Measurements from ENCODE around the gene C16orf74. TPM values are rescaled to one million over a fixed set of nuclear protein-coding genes. Genes with fewer than 3 reads are reported as not detected.

Gene C16orf74
- total RNA-seq, 1 donor from 2014 or later = 2.1 TPM

GRCh38 chr16:85712801-85713200, 38.1 kb downstream of the C16orf74 start:
- Mint-ChIP-seq H3K4me1 (ENCODE audit: unreplicated experiment) (peaks cover 9% of the 10 kb centered on the region), H3K27ac (ENCODE audit: unreplicated experiment) (no peak overlapping the region), H3K27me3 (ENCODE audit: unreplicated experiment) (peaks cover 7% of the 10 kb centered on the region), H3K9me3 (ENCODE audit: unreplicated experiment) (peaks cover 4% of the 10 kb centered on the region), H3K36me3 (ENCODE audit: unreplicated experiment) (peaks cover 2% of the 10 kb centered on the region), H3K4me3 (ENCODE audit: unreplicated experiment) (no peak overlapping the region)
- TF ChIP-seq, protein P1, sequence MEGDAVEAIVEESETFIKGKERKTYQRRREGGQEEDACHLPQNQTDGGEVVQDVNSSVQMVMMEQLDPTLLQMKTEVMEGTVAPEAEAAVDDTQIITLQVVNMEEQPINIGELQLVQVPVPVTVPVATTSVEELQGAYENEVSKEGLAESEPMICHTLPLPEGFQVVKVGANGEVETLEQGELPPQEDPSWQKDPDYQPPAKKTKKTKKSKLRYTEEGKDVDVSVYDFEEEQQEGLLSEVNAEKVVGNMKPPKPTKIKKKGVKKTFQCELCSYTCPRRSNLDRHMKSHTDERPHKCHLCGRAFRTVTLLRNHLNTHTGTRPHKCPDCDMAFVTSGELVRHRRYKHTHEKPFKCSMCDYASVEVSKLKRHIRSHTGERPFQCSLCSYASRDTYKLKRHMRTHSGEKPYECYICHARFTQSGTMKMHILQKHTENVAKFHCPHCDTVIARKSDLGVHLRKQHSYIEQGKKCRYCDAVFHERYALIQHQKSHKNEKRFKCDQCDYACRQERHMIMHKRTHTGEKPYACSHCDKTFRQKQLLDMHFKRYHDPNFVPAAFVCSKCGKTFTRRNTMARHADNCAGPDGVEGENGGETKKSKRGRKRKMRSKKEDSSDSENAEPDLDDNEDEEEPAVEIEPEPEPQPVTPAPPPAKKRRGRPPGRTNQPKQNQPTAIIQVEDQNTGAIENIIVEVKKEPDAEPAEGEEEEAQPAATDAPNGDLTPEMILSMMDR (IDR thresholded peaks at IDR 0.05) = no peak
- DNase-seq (ENCODE audit: extremely low spot score, unreplicated experiment) = no peak

DNA sequence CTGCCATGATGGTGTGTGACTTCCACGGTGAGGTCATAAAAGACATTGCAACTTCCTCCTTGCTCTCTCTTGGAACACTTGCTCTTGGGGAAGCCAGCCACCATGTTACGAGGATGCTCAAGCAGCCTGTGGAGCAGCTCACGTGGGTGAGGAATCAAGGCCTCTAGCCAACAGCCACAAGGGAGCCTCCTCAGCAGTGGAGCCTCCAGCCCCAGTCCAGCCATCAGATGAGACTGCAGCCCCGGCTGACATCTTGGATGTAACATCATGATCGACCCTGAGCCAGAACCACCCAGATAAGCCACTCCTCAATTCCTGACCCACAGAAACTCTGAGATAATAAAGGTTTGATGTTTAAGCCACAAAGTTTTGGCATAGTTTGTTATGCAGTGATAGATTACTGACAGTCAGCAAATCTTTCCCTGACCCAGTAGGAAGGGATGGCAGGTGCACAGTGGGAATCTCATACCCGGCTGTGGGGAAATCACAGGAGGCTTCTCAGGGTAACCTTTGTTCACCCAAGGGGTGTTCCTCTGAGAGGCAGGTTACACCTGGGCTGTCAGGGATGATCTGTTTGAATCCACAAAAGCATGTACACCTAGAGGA, 38.8 kb downstream of the C16orf74 start:
- DNase-seq (ENCODE audit: extremely low spot score, unreplicated experiment) = no peak
- TF ChIP-seq, protein P1 (IDR thresholded peaks at IDR 0.05) = no peak
- H3K4me1 Mint-ChIP-seq (ENCODE audit: unreplicated experiment) = peaks cover 8% of the 10 kb centered on the region

GRCh38 chr16:85710732-85711131, 40.2 kb downstream of the C16orf74 start:
- Mint-ChIP-seq H3K4me1 (ENCODE audit: unreplicated experiment) (peaks cover 5% of the 10 kb centered on the region), H3K9me3 (ENCODE audit: unreplicated experiment) (peaks cover 4% of the 10 kb centered on the region), H3K27ac (ENCODE audit: unreplicated experiment) (no peak overlapping the region), H3K36me3 (ENCODE audit: unreplicated experiment) (peaks cover 2% of the 10 kb centered on the region), H3K27me3 (ENCODE audit: unreplicated experiment) (peaks cover 4% of the 10 kb centered on the region), H3K4me3 (ENCODE audit: unreplicated experiment) (no peak overlapping the region)
- TF ChIP-seq, protein P1 (IDR thresholded peaks at IDR 0.05) = no peak
- no peak for DNase-seq (ENCODE audit: extremely low spot score, unreplicated experiment)

More for the DNA sequence above, 38.8 kb downstream of the C16orf74 start:
- no peak overlapping the region for H3K4me3 Mint-ChIP-seq (ENCODE audit: unreplicated experiment)
- H3K27me3 Mint-ChIP-seq (ENCODE audit: unreplicated experiment) = peaks cover 7% of the 10 kb centered on the region
- H3K36me3 Mint-ChIP-seq (ENCODE audit: unreplicated experiment) = peaks cover 2% of the 10 kb centered on the region
- H3K27ac Mint-ChIP-seq (ENCODE audit: unreplicated experiment) = no peak overlapping the region
- H3K9me3 Mint-ChIP-seq (ENCODE audit: unreplicated experiment) = peaks cover 4% of the 10 kb centered on the region

GRCh38 chr16:85709766-85710585, 40.9 kb downstream of the C16orf74 start:
- TF ChIP-seq, protein P1 (IDR thresholded peaks at IDR 0.05) = no peak
- Mint-ChIP-seq H3K9me3 (ENCODE audit: unreplicated experiment) (peaks cover 4% of the 10 kb centered on the region), H3K27me3 (ENCODE audit: unreplicated experiment) (no peaks in the 10 kb centered on the region), H3K27ac (ENCODE audit: unreplicated experiment) (no peak overlapping the region), H3K36me3 (ENCODE audit: unreplicated experiment) (peaks cover 2% of the 10 kb centered on the region), H3K4me1 (ENCODE audit: unreplicated experiment) (no peaks in the 10 kb centered on the region), H3K4me3 (ENCODE audit: unreplicated experiment) (no peak overlapping the region)
- no peak for DNase-seq (ENCODE audit: extremely low spot score, unreplicated experiment)

DNA sequence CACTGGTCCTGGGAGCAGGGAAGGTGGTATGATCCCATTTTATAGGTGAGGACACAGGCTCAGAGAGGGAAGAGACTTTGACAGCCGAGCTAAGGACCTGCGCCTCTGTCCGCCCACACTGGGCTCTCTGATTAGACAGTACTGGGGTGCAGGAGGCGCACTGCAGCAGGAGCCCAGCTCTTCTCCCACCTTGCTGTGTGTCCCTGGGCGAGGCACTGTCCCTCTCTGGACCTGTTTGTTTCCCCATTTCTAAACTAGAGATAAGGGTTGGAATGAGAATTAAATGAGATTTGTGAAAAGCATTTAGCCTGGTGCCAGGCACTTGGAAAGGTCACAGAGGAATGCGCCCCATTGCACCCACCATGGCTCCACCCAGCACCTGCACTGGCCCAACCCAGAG, 42.6 kb downstream of the C16orf74 start:
- Mint-ChIP-seq H3K4me1 (ENCODE audit: unreplicated experiment) (no peaks in the 10 kb centered on the region), H3K27me3 (ENCODE audit: unreplicated experiment) (no peaks in the 10 kb centered on the region), H3K9me3 (ENCODE audit: unreplicated experiment) (peaks cover 4% of the 10 kb centered on the region), H3K36me3 (ENCODE audit: unreplicated experiment) (peaks cover 2% of the 10 kb centered on the region), H3K4me3 (ENCODE audit: unreplicated experiment) (no peak overlapping the region), H3K27ac (ENCODE audit: unreplicated experiment) (no peak overlapping the region)
- TF ChIP-seq, protein P1 (IDR thresholded peaks at IDR 0.05) = no peak
- DNase-seq (ENCODE audit: extremely low spot score, unreplicated experiment) = no peak

All from osteocyte (in vitro differentiated cells).